ENCODE data around the gene CYP21A2.
"Not testable (repeated sequence)": the region's sequence is repeated elsewhere in the genome, so short reads cannot be mapped to it uniquely, and the experiment has no call there.

DNA sequence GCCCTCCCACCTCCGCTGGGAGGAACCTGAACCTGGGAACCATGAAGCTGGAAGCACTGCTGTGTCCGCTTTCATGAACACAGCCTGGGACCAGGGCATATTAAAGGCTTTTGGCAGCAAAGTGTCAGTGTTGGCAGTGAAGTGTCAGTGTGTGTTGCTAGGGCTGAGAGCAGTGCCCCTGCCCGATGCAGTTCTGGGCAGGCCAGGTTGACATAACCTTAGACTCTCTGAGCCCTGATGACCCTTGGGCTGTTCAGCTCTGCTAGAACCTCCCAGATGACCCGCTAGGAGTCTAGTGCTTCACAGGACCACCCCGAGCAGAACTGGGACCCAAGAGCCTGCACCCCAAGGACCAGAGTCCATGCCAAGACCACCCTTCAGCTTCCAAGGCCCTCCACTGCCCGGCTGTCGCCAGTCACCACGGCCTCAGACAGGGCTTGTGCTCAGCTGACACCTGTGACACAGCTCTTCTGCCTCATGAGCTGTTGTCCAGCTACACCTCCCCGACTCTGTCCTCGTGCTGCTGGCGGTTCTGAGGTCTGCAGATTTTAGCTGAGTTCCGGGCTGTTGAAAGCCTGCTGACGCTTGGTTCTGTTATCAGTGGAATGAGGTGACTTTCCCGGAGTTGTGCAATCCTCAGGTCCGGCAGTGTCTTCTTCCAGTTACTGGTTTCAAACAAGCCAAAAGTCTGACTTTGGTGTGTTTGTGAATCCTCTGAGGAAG, 35.5 kb upstream of the CYP21A2 start:
- not testable (repeated sequence) for TF ChIP-seq EZH2 (IDR thresholded peaks at IDR 0.05; ENCODE audit: insufficient read depth, poor library complexity, severe bottlenecking); EZH2phosphoT487 (IDR thresholded peaks at IDR 0.05; ENCODE audit: insufficient read depth, low read depth)

All from GM23248 (cell line).